ENCODE measurements around the gene TBPL1.

- TF ChIP-seq, protein P1, sequence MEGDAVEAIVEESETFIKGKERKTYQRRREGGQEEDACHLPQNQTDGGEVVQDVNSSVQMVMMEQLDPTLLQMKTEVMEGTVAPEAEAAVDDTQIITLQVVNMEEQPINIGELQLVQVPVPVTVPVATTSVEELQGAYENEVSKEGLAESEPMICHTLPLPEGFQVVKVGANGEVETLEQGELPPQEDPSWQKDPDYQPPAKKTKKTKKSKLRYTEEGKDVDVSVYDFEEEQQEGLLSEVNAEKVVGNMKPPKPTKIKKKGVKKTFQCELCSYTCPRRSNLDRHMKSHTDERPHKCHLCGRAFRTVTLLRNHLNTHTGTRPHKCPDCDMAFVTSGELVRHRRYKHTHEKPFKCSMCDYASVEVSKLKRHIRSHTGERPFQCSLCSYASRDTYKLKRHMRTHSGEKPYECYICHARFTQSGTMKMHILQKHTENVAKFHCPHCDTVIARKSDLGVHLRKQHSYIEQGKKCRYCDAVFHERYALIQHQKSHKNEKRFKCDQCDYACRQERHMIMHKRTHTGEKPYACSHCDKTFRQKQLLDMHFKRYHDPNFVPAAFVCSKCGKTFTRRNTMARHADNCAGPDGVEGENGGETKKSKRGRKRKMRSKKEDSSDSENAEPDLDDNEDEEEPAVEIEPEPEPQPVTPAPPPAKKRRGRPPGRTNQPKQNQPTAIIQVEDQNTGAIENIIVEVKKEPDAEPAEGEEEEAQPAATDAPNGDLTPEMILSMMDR (IDR thresholded peaks at IDR 0.05): no peak
- TF ChIP-seq POLR2A (IDR thresholded peaks at IDR 0.05): no peak
Observed at GRCh38 chr6:134015719-134016557, 62.9 kb downstream of the TBPL1 start.
